Immature natural killer cell (primary cell): ENCODE measurements around the gene MAPK7. TPM values are rescaled to one million over a fixed set of nuclear protein-coding genes. Genes with fewer than 3 reads are reported as not detected.

ENCODE experiments used
- DNase-seq, 3 donors: peaks; one replicate each; pipeline ENCODE4 v3.0.0; 2022; ENCODE audit warnings: mixed read lengths in 1 of 3
- H3K27ac Mint-ChIP-seq, 6 donors: one replicate each; pipeline ENCODE4 v1.8.0; 2020; ENCODE audit warnings: mixed read lengths in 6 of 6, mild to moderate bottlenecking in 5 of 6, inconsistent platforms in 4 of 6, moderate library complexity in 3 of 6
- H3K27me3 Mint-ChIP-seq, 3 donors: one replicate each; pipeline ENCODE4 v1.8.0; 2020 to 2021; ENCODE audit warnings: low read depth in 3 of 3, mild to moderate bottlenecking in 3 of 3, mixed read lengths in 3 of 3, moderate library complexity in 3 of 3, inconsistent platforms in 1 of 3
- H3K36me3 Mint-ChIP-seq, 3 donors: one replicate each; pipeline ENCODE4 v1.8.0; 2020; ENCODE audit warnings: mixed read lengths in 3 of 3, inconsistent platforms in 2 of 3, mild to moderate bottlenecking in 2 of 3
- H3K4me1 Mint-ChIP-seq, 2 donors: one replicate each; pipeline ENCODE4 v1.8.0; 2020; ENCODE audit warnings: inconsistent platforms in 2 of 2, mild to moderate bottlenecking in 2 of 2, mixed read lengths in 2 of 2, moderate library complexity in 1 of 2
- H3K4me3 Mint-ChIP-seq, 5 donors: one replicate each; pipeline ENCODE4 v1.8.0; 2020; ENCODE audit warnings: mild to moderate bottlenecking in 5 of 5, mixed read lengths in 5 of 5, inconsistent platforms in 3 of 5, moderate library complexity in 3 of 5
- H3K9me3 Mint-ChIP-seq, 6 donors: one replicate each; pipeline ENCODE4 v1.8.0; 2020; ENCODE audit warnings: mild to moderate bottlenecking in 6 of 6, mixed read lengths in 6 of 6, inconsistent platforms in 4 of 6, moderate library complexity in 3 of 6
- polyA plus RNA-seq, 3 donors: library from polyadenylated mRNA; unstranded; fragments of 300-500 nt; fragmentation: Illumina TruSeq; gene quantifications; one replicate each; pipeline ENCODE4 v1.2.3, GENCODE V29; 2021

Gene MAPK7
- polyA plus RNA-seq, 3 donors from 2014 or later = 3.4 to 23.0 (median 7.3) TPM

DNA sequence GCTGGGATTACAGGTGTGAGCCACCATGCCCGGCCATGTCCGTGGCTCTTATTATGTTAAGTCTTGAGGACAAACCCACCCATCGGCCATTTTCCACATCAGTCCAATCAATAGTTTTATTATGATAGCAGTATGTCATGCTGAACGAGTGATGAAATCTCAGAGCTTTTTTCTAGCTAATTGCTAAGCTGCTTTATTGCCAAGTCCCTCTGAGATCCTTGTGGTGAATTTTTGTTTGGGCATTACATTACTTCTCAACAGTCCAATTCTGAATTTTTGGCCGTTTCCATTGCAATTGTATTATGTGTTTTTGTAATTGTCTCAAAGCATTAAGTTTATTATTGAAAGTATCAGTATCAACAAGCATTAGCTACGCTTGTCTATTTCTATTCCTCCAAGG is 43.6 kb downstream of the MAPK7 start:
- H3K27me3 Mint-ChIP-seq = peaks cover 0 to 7% (median 5%) of the 10 kb centered on the region in 3 donors
- no peak for DNase-seq
- no peak overlapping the region for H3K27ac Mint-ChIP-seq
- H3K36me3 Mint-ChIP-seq = peaks cover 0 to 7% (median 0%) of the 10 kb centered on the region in 3 donors
- no peaks in the 10 kb centered on the region for H3K4me1 Mint-ChIP-seq
- no peaks in the 10 kb centered on the region for H3K9me3 Mint-ChIP-seq
- no peak overlapping the region for H3K4me3 Mint-ChIP-seq

DNA sequence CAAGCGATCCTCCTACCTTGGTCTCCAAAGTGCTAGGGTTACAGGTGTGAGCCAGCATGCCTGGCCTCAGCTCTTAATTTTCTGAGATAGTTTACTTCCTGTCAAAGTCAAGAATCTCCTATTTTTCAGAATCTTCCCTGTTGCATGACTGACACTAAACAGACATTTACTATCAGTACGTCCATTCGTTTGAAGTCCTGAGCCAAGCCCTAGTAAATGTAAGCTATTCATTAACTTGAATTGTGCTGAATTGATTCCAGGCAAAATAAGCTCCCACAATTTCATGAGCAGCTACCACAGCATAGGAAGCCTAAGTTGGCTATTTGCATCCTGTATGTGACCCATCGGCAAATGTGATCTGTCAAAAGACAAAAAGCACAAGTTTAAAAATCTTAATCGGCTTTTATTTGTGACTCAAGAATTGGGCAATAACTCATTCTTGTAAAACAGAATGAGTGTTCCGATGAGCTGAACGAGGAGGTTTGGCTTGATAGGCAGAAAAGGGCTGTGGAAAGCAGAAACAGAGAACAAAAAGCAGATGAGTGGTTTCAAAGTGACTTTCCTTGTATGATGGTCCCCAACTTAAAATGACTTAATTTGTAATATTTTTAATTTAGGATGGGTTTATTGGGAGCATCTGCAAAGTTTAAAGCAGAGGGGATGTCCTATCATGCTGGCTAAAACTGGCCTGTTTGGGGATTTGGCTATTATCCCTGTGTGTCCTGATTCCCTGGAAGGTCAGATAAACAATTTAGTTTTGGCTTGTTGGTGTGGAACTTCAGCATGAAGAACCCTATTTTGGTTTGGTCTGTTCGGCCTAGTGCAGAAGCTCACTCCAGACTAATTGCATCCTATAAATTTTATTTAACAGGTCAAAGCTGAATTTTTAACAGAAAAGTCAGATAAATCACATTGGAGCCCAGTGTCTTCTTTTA is 46.9 kb downstream of the MAPK7 start:
- Mint-ChIP-seq H3K4me3 (no peak overlapping the region), H3K36me3 (peaks cover 0 to 7% (median 0%) of the 10 kb centered on the region in 3 donors), H3K27me3 (peaks cover 0 to 5% (median 2%) of the 10 kb centered on the region in 3 donors), H3K9me3 (no peaks in the 10 kb centered on the region), H3K27ac (no peak overlapping the region), H3K4me1 (no peaks in the 10 kb centered on the region)
- DNase-seq = no peak

DNA sequence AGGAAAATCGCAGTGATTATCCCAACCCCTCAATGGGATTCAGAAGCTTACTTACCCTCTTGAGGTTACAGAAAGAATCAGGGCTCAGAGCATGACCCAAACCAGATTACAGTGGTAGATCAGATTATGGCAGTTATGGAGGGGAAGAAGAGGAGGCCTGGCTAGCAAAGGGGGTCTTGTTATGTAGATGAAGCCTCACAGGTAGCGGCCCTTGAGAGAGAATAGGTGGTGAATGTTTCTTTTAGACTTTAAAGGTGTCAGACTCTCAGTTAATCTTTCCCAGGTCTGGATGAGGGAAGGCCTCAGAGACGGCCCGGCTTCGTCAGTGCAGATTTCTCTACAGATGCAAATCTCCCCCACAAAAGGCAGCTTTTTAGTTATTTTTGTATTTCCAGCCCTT is 48.3 kb downstream of the MAPK7 start:
- Mint-ChIP-seq H3K27me3 (peaks cover 0 to 5% (median 3%) of the 10 kb centered on the region in 3 donors), H3K36me3 (peaks cover 0 to 4% (median 0%) of the 10 kb centered on the region in 3 donors), H3K4me3 (no peak overlapping the region), H3K27ac (no peak overlapping the region), H3K4me1 (no peaks in the 10 kb centered on the region), H3K9me3 (no peaks in the 10 kb centered on the region)
- no peak for DNase-seq

DNA sequence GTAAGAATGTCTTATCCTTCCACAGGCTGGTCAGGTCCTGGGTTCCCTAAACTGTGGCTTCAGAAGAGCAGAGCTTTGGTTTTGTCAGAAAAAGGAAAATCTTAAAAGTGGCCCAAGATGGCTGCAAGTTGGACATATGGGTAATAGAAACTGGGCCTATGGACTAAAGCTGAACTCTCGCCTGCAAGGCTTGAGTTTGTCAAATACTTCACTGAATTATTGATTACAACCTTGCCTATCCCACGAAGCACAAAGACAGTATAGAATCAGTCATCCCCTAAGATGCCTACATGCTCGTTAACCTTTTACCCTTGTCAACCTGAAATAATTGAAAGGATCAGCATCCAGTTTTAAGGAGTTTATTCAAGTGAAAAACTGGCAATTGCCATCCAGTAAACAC is 53.4 kb downstream of the MAPK7 start:
- H3K27me3 Mint-ChIP-seq = peaks cover 0 to 3% (median 2%) of the 10 kb centered on the region in 3 donors
- DNase-seq = no peak
- H3K9me3 Mint-ChIP-seq = no peaks in the 10 kb centered on the region
- no peaks in the 10 kb centered on the region for H3K4me1 Mint-ChIP-seq
- H3K27ac Mint-ChIP-seq = no peak overlapping the region
- H3K4me3 Mint-ChIP-seq = no peak overlapping the region
- H3K36me3 Mint-ChIP-seq = no peaks in the 10 kb centered on the region

Other genes starting within 250 kb of the MAPK7 start
- gene EPN2, start 141.1 kb upstream of the MAPK7 start, polyA plus RNA-seq = 1 to 10 TPM in 1 of 3 donors, under 1 TPM in 1, not detected in 1; 0.84 to 8.1 TPM
- 1 to 10 TPM; 2.5 to 4.4 (median 2.5) TPM for gene B9D1, start 15.8 kb upstream of the MAPK7 start, polyA plus RNA-seq
- gene MFAP4, start 8.7 kb downstream of the MAPK7 start, polyA plus RNA-seq = under 1 TPM in 1 of 3 donors, not detected in 2; 0.18 TPM
- not detected for gene RNF112, start 32.7 kb downstream of the MAPK7 start, polyA plus RNA-seq
- under 1 TPM in 1 of 3 donors, not detected in 2; 0.14 TPM for gene SLC47A1, start 155.4 kb downstream of the MAPK7 start, polyA plus RNA-seq